ENCODE data around the gene CFAP410.
"Not testable (repeated sequence)": the region's sequence is repeated elsewhere in the genome, so short reads cannot be mapped to it uniquely, and the experiment has no call there.

The CFAP410 gene

DNA sequence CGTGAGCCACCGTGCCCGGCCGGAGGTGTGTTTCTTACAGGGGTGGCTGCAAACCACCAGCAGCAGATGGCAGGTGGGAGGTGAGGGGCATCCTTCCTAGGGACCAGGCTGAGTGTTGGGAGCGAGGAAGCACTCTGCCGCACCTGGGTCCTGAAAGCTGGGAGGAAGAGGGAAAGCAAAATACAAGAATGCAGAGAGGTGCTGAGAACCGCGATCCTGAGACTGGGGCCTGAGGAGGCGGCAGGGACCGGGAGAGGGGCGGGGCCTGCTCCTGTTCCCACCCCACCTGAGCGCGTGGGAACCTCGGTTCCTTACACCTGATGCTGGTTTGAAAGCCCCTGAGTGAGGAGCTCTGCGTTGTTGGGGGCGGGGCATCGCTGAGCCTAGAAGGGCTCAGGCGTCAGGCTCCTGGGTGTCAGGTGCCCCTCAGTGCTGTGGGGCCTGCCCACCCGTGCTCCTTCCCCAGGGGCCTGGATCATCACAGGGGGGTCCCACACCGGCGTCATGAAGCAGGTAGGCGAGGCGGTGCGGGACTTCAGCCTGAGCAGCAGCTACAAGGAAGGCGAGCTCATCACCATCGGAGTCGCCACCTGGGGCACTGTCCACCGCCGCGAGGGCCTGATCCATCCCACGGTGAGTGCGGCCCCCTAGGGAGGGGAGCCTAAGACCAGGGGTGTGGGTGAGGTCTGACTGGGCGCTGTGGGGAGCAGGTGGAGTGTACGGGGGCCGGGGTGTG, 29.7 kb upstream of the CFAP410 start:
- no peak for DNase-seq

- no peak for DNase-seq
Measured at GRCh38 chr21:44366586-44367211, 27.5 kb upstream of the CFAP410 start.

GRCh38 chr21:44365967-44366585, 26.9 kb upstream of the CFAP410 start:
- no peak for DNase-seq

- DNase-seq, result no peak
Measured at GRCh38 chr21:44365251-44365966, 26.2 kb upstream of the CFAP410 start.

DNA sequence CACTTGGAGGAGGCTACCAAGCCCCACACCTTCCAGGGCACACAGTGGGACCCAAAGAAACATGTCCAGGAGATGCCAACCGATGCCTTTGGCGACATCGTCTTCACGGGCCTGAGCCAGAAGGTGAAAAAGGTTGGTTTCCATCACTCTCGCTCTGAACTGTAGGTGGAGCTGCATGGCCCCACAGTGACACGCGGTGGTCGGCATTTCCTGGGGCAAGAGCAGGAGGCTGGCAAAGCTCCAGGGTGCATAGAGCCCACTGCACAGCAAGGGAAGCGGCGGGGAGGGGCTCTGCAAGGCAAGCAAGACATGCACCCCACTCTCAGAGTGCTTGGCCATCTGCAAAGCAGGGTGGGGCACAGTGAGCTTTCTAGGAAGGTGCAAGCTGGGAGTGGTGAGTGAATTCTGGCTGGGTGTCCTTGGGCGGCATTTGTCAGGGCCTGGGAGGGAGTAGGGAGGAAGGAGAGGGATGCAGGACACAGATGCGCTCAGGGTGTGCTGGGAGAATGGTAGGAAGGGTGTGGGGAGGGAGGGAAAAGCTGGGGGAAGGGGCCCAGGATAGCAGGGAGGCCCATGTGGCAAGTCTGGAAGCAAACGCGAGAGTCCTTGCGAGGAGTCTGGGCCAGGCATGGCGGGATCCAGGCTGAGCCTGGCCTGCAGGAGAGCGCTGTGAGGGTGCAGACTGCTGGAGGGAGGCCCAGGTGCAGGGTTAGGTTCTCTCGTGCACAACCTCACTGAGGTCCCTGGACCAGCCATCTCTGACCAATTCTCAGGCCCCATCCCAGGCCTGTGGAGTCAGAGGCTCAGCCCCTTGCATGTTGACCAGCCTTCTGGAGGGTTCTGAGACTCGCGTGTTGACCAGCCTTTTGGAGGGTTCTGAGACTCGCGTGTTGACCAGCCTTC, 25.2 kb upstream of the CFAP410 start:
- no peak for DNase-seq

DNA sequence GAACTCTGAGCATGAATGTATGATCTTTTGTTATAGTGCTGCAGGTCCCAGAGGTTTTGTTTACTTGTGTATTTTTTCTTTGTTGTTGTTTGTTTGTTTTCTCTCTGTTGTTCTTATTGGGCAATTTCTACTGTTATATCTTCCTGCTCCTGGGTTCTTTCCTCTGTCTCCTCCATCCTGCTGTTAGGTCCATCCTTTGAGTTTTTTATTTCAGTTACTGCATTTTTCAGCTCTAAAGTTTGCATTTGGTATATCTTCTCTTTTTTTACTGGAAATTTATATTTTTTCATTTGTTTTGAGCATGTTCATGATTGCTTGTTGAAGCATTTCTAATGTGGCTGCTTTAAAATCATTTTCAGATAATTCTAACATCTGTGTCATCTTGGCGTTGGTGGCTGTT, 24.1 kb upstream of the CFAP410 start:
- no peak for DNase-seq

DNA sequence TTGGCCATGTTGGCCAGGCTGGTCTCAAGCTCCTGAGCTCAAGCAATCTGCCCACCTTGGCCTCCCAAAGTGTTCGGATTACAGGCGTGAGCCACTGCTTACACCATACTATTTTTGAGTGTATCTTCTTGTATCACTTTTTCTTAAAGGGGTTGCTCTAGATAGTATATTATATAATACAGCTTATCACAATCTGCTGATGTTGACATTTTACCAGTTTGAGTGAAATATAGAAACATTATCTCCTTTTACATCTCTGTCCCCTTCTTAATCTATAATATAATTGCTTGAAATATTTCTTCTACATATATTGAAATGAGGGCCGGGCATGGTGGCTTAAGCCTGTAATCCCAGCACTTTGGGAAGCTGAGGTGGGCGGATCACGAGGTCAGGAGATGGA, 22.7 kb upstream of the CFAP410 start:
- not testable (repeated sequence) for DNase-seq

GRCh38 chr21:44360159-44360558, 21.0 kb upstream of the CFAP410 start:
- peak; percentile 90 for DNase-seq

- DNase-seq, result no peak
Measured at GRCh38 chr21:44359396-44359795, 20.2 kb upstream of the CFAP410 start.

DNA sequence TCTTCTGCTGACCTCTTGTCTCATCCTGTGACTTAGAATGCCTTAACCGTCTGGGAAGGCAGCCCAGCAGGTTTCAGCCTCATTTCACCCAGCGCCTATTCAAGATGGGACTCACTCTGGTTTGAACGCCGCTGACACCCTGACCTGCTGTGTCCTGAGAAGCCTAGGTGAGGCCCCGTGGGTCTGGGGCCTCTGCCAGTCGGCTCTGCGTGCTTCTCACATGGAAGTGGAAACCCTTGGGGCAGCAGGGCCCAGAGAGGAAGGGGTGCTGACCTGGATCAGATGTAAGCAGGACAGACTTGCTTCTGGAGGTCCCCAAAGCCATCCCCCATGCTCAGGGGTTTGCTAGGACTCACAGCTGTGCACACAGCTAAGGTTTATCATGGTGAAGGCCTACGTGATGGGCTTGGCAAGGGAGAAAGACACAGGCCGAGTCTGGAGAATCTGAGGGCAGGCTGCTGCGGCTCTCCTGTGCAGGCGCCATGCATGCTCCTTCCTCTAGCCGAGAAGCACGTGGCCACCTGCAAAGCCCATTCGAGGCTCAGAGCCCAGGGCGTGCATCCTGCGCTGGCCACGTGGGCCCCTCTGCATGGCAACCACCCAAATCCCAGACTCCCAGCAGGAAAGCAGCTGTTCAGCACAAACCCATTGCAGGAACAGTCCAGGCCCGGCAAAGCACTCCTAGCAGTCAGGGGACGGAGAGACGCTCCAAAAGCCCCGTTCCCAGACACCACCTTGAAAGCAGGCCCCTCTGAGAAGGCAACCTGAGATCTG, 18.1 kb upstream of the CFAP410 start:
- DNase-seq, result no peak

DNA sequence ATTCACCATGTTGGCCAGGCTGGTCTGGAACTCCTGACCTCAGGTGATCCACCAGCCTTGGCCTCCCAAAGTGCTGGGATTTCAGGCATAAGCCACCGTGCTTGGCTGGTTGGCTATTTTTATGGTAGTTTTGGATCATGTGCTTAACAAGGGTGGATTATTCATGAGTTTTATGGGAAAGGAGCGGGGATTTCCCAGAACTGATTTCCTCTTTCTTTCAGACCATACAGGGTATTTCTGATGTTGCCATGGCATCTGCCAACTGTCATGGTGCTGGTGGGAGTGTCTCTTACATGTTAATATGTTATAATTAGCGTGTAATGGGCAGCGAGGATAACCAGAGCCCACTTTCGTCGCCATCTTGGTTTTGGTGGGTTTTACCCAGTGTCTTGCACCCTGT, 17.4 kb upstream of the CFAP410 start:
- DNase-seq, result no peak

DNA sequence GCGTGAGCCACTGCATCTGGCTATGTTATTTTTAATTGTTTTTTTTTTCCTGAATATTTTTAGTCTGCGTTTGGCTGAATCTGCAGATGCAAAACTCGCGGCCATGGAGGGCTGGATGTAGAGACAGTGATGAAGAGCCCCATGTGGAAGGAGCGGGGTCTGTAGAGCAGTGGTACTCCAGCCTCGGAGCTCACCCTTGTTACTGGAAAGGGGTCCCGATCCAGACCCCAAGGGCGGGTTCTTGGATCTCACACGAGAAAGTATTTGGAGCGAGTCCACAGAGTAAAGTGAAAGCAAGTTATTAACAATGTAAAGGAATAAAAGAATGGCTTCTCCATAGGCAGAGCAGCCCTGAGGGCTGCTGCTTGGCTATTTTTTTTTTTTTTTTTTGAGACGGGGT, 17.0 kb upstream of the CFAP410 start:
- no peak for DNase-seq

- DNase-seq, result peak; percentile 89
Measured at GRCh38 chr21:44354775-44355771, 15.9 kb upstream of the CFAP410 start.

GRCh38 chr21:44354001-44354405, 14.8 kb upstream of the CFAP410 start:
- peak; percentile 96 for DNase-seq

DNA sequence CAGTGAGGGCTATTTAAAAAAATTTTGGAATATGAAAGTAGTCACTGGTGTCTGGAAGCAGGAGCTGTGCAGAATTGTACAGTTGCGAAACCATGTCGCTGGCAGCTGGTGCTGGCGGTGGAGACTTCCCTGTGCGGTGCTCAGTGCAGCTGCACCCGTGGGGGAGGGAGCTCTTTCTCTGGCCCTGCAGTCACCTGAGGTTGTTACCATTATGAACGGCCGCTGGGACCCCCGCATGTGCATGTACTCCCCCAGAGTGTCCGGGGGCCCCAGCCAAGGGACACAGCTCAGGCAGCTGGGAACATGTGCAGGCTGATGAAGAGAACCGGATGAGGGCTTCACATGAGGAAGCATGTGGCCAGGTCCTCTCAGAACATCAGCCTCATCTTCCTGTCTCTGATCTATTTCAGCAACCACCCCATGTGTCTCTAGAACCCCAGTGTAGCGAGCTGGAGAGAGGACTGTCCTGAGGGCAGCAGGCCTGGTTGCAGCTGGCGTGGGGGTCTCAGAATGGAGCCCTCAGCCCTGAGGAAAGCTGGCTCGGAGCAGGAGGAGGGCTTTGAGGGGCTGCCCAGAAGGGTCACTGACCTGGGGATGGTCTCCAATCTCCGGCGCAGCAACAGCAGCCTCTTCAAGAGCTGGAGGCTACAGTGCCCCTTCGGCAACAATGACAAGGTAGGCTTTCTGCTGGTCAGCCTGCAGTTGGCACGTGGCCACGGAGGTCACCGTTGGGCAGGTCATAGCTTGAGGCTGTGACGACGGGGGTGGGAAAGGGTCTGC, 14.2 kb upstream of the CFAP410 start, which contains the start of gene TRPM2:
TRPM2 (plus strand) TSS at position 431 of the 780 bp plus-strand sequence; CDS start at position 511, 80 bp downstream.
- DNase-seq, result peak; percentile 95

DNA sequence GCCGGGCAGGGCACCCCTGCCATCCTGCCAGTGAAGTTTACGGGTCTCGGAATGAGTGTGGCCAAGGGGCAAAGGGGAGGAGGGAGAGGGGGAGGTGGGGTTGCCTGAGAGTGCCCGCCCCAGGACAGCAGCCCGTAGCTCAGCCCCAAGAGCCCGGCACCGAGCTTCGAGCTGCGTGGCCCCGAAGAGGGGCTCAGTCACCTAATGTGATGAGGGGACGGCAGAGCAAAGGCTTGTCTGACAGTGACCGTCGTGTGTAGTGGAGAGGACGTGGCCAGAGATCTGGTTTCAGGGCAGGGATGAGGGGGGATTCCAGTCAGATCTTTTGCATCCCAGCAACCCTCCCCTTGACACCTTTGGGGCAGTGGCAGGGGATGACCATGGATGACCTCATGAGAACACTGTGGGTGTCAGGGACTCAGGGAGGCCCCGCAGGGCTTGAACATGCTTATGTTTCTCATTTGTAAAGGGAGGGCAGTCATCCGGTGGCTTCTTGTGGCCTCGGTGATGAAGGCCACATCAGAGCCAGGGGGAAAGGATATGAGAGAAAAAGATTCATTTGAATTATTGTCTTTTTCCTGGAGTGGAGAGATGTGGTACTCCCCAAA, 13.2 kb upstream of the CFAP410 start:
- no peak for DNase-seq

DNA sequence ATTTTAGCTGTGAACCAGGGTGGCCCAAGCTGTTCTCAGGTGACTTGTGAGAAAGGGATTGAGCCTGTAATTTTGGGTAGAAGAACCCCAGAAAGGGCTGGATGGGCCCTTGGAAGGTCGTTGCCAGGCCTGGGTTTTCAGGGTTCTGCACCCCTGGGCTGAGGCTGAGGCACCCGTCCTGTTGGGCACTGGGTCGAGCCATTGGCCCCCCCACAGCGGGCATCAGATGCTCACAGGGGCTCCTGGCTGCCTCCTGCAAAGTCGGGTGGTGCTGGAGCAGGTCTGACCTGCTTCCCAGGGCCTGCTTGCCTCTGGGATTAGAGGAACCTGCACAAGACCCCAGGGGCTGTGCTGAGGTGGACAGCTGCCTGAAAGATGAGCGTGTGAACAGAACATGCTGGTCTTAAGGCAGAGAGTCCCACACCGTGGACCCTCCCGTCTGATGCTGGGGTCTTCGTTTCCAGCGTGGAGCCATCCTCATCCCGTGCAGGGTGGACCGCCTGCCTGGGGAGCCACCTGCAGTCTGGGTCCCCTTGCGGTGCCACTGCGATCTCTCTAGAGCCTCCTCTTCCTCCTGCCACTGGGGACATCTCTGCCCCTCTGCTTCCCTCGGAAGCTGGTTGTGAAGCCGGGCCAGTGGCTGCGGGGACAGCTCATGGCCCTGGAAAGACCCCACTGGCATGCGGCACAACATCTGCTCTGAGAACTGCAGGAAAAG, 12.5 kb upstream of the CFAP410 start:
- DNase-seq, result no peak

DNA sequence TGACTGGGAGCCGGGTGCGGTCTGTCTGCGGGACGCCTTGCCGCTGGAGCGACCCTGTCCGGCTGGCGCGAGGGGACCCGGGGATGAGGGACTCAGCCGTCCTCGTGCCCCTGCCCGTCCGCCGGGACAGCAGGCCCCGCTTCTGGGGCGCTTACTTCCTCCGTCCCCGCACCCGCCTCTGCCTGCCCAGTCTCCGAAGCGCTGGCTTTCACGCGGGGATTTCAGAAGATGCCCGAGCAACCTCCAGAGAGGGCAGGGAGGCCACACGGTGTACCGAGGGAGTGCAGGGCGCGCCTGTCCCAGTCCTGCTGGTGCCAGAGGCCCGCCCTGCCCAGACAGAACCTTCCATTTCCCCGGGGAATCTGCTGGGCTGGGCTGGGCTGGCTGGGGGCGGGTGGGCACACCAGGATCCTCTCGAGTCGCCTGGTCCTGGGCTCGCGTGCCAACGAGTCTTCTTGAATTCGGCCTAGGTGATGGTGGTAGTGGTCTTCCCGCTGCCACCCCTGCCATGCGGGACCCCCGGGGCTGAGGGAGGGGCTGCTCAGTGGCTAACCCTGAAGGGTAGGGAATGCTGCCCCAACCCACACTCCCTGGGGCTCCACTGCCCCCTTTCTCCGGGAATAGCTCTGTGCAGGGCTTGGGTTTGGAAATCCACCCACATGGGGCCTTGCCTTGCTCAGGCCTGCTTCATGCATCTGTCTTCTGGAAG, 11.7 kb upstream of the CFAP410 start:
- no peak for DNase-seq

Measured in GF-D8 (cell line).